GM19452 (cell line): Measurements from ENCODE around the gene CLIP4.
"Not testable (repeated sequence)": the region's sequence is repeated elsewhere in the genome, so short reads cannot be mapped to it uniquely, and the experiment has no call there.

Experiments used
- ATAC-seq: cut with Tn5 transposase; IDR thresholded peaks from one replicate; pipeline ENCODE4 v1.9.1; 2021; ENCODE audit not compliant: unreplicated experiment

Gene CLIP4

DNA sequence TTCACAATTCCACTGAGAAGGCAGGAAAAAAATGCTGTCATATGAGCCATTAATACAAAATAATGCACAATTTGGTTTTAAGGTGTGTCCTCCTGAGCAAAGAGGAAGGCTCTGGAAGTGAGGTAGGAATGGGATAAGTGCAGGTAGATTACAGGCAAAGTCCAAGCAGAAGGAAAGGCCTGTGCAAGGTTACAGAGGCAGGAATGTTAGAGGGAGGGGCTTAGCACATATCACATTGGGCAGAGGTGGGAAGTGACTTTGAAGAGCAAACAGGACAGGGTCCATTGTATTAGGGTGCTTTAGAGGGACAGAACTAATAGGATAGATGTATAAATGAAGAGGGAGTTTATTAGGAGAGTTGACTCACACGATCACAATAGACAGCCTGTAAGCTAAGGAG lies 14.7 kb upstream of the CLIP4 start:
- no peak for ATAC-seq

DNA sequence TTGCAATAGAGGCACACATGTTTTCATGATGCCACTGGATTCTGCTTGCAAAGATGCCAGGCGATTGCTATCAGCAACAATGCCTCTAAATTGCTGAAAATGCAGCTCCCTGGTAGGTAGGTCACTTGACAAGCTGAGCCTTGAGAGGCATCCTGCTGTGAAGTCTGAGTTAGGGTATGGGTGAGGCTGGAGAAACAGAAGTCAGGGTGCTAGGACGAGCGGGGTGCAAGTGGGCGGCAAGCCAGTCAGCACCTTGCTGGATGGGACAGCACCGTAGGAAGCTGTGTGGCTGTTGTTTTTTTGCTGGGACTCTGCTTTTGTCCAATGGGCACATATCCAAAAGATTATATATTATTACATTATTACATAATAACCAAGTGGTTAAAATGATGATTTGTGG lies 10.5 kb upstream of the CLIP4 start:
- no peak for ATAC-seq

DNA sequence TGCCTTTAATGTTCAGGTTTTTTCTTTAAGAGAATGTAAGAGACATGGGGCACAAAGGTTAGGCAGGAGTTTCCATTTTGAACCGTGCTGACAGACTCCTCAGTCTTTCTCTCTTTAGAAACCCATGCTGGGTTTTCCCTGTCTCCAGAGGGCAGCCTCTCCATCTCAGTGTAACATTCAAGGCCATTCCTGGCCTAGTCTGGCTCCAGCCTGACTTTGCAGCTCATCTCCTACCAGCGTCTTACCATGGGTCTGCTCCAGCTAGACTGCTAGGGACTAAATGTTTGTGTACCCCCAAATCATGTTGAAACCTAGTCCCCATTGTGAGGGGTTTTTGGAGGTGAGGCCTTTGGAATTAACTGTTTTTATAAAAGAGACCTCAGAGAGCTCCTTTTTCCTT lies 9.8 kb upstream of the CLIP4 start:
- no peak for ATAC-seq

DNA sequence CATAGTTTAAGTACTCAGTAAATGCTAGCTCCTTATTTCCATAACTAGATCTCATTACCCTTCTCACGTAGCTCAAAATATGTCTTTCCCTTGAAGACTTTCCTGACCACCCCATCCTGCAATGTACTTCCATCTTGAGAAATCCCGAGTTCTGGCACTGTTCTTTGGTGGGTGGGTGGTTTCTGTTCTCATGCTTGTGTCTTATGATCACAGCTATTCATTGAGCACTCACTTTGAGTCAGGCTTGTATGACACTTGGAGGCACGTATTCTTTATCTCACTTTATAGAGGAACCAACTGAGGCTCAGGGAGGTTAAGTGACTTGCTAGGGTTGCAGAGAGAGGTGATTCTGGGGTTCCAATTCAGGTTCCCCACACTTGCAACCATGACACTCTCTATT lies 9.0 kb upstream of the CLIP4 start:
- ATAC-seq, result no peak

DNA sequence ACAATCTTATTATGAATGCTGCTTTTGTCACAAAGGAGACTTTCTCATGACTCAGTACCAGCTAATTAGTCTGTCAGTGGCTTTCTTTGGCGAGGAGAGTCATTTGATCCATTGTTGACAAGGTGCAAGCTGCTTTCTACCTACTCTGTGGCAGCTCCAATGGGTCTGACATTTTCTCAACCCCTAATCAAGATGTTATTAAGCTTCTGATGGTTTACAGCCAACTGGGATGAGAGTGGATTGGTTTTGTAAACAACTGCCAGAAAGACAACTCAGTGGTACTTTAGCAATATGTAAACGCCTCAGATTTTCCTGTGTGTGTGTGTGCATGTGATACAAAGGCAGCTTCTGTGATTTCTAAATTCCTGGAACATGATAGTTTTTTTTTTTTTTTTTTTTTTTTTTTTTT lies 8.2 kb upstream of the CLIP4 start:
- no peak for ATAC-seq

DNA sequence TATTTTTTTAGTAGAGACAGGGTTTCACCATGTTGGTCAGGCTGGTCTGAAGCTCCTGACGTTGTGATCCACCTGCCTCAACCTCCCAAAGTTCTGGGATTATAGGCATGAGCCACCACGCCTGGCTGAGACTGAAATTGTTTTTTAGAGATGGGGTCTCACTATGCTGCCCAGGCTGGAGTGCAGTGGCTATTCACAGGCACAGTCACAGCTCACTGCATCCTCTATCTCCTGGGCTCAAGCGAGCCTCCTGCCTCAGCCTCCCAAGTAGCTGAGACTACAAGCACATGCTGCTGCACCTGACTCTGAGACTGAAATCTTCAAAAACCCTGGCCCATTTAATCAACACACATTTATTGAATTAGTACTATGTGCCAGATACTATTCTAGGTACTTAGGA lies 7.7 kb upstream of the CLIP4 start:
- not testable (repeated sequence) for ATAC-seq

DNA sequence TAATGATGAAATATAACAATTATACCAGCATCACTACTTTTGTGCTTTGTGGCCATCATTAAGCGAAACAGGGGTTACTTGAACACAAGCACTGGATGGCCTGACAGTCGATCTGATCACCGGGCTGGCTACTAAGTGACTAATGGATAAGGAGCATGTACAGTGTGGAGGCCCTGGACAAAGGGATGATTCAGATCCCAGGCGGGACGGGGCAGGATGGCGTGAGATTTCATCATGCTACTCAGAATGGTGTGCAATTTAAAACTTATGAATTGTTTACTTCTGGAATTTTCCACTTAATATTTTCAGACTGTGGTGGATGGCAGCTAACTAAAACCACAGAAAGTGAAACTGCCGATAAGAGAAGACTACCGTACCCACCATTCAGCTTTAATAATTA lies 7.0 kb upstream of the CLIP4 start:
- no peak for ATAC-seq

DNA sequence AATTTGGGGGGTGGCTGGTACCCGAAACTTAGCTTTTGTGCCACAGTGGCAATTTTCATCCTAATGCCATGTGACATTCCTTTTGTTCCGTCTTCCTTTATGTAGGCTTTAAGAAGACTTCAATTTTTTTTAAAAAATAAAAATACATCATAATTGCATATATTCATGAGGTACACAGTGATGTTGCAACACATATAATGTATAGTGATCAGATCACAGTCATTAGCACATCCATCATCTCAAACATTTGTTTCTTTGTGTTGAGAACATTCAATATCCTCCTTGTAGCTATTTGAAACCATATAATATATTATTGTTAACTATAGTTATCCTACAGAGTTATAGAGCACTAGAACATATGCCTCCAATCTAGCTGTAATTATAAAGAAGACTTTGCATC lies 6.0 kb upstream of the CLIP4 start:
- ATAC-seq, result no peak

DNA sequence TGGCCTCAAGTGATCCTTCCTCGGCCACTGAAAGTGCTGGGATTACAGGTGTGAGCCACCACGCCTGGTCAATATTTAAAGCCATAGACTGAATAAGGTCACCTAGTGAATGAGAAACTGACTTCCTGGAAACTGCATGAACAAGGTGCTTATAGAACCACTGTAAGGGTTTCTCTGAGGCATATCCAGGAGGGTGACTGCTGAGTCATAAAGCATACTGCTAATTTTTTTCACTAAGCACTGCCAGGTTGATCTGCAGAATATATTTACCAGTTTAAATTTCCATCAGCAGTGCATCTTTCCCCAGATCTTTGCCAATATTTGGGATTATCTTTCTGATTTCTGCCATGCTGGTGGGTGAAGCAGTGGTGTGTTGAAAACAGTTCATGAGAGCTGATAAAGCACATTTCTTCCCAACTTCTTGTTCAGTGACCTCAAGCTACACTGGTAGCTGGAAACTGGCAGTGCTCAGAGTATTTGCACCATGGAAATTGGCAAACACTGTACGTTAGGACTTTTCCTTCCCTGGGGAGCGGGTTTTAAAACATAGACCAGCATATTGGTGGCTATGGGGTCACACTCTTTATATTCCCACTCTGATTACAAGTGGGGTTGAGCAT lies 4.2 kb upstream of the CLIP4 start:
- ATAC-seq, result peak; percentile 48

DNA sequence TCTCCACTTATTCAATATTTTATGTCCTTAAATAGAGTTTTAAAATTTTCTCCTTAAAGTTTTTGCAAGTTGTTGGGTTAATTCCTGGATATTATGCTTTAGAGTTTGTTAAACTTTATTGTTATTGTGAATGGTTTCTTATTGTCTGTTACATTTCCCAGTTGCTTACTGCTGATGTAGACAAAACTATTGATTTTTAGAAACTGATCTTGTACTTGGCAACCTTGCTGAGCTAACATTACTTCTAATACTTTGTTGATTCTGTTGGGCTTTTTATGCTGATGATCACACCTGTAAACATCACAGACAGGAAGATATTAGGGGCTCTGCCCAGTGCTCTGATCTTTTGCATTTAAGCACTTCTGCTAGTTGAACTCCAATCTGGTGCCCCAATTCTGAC lies 2.8 kb upstream of the CLIP4 start:
- ATAC-seq, result no peak

DNA sequence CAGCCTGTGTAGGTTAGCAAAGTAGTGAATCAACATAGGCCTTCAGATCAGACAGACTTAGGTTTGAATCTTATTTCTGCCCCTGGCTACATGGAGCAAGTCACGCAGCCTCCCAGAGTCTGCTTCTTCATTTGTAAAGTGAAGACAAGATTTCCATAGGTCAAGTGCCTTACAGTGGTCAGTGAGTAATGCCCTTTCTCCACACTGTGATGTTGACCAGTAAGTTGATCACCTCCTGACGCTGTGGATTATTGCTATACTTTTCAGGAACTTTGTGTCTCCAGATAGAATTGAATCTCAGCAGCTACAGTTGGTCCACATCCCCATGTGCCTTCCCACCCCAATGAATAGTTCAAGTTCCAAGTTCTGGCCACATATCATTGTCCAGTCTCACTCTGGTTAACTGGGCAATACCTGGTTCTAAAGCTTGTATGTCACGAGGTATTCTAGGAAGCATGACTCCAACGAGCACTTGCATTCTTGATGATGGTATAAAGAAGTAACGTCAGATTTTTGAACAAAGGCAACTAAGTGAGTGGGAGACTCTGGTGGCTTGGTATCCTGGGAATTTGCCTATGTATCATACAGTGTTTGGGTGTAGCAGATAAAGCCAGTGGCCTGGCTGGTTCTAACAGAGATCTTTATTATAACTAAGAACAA lies 2.1 kb upstream of the CLIP4 start:
- ATAC-seq, result no peak

DNA sequence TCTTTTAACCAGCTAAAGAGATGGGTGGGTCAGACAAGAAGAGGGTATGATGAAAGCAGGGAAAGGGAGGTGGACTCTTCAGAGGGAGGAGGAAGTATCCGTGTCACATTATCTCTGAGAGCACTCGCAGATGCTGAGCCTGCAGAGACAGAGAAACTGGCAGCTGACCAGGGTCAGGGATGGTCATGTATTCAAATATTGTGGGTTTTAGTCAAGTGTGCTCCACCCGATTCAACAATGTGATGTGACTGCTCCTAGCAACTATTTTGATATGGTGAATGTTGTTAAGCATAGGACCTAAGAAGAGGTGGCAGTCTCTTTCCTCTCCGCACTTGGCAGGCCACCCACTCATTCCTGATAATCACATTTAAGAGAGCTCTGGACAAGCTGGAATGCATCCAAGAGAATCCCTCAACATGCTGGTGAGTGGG lies 1.3 kb upstream of the CLIP4 start:
- ATAC-seq, result no peak

DNA sequence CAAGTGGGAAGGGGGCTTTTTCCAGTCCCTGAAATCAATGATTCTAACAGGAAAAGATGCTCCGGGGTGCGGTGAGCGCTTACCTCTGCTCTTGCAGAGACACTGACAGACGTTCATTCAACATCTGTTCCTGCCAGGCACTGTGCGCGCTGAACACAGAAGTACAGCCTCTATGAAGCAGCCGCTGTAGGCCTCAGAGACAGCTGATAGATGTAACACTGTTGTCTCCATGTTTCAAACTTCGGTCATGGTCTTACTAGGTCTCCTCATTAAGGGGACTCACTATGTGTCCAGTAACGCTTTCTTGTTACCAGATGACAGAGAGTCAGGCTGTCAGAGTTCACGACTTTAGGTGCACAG lies 649 bp upstream of the CLIP4 start:
- ATAC-seq, result no peak

DNA sequence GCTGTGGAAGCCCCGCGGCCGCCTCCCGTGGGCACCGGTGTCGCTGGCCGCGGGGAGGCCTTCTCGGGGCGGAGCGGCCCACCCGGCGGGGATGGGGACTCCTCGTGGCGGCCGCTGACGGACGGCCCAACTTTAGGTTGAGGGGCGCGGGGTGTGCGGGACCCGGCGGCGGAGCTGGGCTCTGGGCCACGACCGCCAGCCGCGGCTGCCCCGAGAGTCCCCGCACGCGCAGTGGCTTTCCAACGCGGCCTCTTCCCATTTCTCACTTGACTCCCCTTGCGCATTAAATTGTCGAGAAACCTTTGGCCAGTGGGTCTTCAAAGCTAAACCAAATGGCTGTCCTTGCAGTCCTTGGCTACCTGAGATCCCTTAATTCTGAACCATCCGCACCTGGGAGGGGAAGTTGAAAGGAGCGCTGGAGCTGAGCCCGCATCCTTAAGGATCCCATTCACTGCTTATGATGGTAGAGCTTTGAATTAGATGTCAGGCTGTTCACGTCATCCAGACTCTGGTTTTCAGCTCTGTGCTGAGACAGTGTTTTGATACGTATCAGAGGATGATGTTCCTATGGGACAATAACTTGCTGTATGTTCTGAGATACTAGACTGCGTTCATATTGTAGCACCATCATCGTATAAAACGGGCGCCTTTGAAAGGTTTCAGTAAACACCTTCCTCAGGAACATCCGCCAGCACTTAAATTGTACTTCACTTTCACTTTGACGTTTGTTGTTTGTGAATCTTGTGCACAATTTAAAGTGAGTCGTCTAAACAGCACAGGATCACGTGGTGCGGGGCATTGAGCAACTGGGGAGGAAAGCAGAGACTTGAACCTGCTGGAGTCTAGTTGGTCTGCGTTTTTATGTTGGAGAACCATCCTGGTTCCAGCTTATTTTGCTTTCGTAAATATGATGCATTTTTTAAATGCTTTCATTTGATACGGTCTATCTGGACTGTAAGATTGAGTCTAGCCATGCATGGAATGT lies 874 bp downstream of the CLIP4 start:
- ATAC-seq, result peak; percentile 35

DNA sequence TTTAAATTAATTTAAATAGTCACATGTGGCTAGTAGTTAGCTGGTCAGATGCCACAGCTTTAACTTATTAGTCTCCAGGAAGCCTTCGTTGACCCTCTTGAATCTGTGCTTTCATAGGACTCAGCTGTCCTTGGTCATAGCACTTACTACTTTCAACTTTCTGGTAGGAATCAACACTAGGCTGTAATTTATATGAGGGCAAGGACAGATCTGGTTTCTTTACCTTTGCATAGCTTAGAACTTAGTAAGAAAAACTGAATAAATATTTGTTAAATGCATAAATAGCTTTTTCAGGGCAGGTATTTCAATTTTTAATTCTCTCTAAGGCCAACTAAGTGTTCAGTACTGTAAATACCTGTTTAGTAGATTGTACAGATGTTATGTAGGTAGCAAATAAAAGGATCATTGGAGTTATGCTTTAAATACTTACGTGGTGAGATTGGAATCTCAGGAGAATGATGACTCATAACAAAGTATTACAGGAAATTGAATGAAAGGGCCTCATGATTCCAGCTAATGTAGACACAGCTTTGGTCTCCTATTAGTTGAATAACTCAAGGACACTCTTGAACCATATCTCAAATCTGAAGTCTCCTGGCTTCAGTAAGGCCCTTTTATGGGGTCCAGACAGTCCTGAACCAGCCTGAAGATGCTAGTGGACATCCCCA lies 2.6 kb downstream of the CLIP4 start:
- ATAC-seq, result no peak

DNA sequence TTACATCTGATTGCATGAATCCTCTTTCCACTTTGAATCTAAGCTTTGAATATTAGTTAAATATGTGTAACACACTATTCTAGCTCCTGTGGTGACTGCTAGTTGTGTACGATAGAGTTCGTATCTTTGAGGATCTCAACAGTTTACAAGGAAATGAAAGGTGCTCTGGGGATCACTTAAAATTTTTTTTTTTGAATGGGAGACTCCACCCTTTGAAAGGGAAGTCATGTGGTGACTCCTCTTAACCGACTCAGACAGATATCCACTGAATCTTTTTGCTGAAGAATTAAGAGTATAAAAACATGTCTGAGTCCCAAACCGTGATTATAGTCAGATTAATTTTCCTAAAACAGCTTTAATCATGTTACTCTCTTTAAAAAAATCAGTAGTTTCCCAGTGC lies 4.0 kb downstream of the CLIP4 start:
- ATAC-seq, result no peak

DNA sequence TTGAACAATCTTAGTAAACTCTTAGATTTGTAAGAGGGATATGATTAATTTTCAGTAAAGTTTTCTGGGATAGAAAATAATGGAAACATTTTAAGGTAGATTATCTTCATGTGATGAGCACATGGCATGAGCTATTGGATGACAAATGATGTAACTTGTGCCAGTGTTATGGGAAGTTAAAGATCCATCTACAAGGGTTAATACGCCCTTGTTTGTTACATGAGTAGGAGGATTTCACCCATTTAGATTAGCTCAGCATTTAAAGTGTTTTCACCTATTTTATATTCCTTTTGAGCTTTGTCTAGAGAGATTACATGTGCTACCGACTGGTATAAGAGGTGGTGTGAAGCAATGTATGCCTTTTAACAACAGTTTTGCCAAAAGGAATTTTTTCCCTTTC lies 5.6 kb downstream of the CLIP4 start:
- no peak for ATAC-seq

DNA sequence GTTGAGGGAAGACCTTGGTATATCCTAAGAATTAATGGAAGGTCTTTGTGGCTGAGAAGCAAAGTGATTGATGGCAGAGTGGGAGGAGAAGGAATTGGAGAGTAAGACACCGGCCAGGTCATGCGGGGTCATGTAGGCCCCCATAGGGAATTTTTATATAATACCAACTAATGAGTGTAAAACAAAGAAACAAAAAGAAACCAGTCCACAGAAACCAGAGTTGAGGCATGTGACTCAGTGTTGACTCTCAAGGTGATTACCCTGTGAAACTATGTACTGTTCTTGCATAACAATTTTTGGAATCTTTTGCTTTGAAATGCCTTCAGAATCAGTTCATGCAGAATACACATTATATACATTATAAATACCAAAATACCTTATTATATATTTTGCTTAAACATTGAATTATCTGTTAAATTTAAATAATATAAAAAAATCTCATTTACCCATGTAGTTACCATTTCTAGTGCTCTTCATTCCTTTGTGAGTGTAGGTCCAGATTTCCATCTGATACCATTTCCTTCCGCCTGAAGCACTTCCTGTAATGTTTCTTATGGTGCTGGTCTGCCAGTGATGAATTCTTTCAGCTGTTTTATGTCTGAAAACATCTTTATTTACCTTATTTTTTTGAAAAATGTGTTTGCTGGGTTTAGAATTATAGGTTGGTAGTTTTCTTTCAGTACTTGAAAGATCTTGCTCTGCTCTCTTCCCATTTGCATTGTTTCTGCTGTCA lies 8.6 kb downstream of the CLIP4 start:
- no peak for ATAC-seq

DNA sequence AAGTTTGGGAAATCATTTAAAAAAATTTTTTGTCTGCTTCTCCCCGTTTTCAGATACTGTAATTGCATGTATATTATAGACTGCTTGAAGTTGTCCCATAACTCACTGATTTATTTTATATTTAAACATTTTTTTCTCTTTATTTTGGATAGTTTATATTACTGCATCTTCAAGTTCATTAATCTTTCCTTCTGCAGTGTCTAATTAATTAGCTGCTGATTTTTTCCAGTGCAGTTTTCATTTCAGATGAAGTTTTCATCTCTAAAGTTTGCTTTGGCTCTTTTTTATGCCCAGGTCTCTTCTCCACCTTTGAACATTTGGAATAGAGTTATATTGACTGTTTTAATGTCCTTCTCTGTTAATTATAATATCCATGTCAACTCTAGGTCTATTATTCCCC lies 9.3 kb downstream of the CLIP4 start:
- no peak for ATAC-seq

DNA sequence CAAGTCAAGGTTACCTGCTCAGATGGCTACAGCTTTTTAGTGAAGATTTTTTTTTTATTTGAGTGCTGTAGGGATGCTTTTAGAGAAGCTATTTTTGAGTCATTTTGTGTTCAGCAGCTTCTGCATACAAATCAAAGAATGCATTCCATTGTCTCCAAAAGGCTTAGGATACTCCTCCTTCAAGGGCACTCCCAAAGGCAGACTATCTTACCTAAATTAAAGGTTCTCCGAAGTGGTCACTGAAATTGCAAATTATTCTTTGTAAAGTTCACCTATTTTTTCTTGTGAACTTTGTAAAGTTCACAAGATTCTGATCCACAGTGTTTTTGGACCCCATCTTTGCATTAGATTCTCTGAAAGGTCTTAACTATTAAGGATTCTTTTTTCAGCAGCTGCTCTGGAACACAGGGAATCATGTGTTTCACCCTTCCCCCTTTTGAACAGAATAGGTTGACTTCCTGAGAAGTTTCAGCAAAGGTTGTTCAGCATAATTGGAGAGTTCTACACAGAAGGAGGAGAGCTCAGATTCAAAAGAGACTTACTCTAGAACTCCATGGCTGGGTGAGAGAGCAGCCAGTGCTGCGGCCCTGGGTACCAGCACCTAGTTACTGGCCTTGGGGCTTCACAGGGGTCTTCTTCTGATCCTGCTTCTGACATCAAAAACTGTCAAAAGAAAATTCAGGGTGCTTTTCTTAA lies 14.5 kb downstream of the CLIP4 start:
- no peak for ATAC-seq
